NCI-H1092 (cell line): Measurements from ENCODE around the gene STRAP.

Experiments used
- DNase-seq: peaks from one replicate; lab custom pipeline; 2025; lab: John Stamatoyannopoulos, UW

Gene STRAP

GRCh38 chr12:15882118-15882971, at the start of gene STRAP:
STRAP (plus strand) TSS chr12:15882387; CDS start chr12:15882708, 321 bp downstream.
- DNase-seq, result peak; percentile 96

GRCh38 chr12:15834575-15834974, 47.6 kb upstream of the STRAP start:
- DNase-seq, result no peak

- no peak for DNase-seq
Observed at GRCh38 chr12:15837141-15837790, 44.9 kb upstream of the STRAP start.

- DNase-seq, result no peak
Observed at GRCh38 chr12:15839041-15839440, 43.1 kb upstream of the STRAP start.

- DNase-seq, result no peak
Observed at GRCh38 chr12:15839682-15840081, 42.5 kb upstream of the STRAP start.

- DNase-seq, result no peak
Observed at GRCh38 chr12:15842108-15842507, 40.1 kb upstream of the STRAP start.

GRCh38 chr12:15846887-15847286, 35.3 kb upstream of the STRAP start:
- no peak for DNase-seq

GRCh38 chr12:15848606-15849005, 33.6 kb upstream of the STRAP start:
- DNase-seq, result no peak

GRCh38 chr12:15851045-15851620, 31.1 kb upstream of the STRAP start:
- no peak for DNase-seq

- no peak for DNase-seq
Observed at GRCh38 chr12:15851919-15852318, 30.3 kb upstream of the STRAP start.

GRCh38 chr12:15852383-15852782, 29.8 kb upstream of the STRAP start:
- DNase-seq, result no peak

- DNase-seq, result no peak
Observed at GRCh38 chr12:15853877-15854276, 28.3 kb upstream of the STRAP start.

- DNase-seq, result no peak
Observed at GRCh38 chr12:15854916-15855315, 27.3 kb upstream of the STRAP start.

- no peak for DNase-seq
Observed at GRCh38 chr12:15855646-15856045, 26.5 kb upstream of the STRAP start.

GRCh38 chr12:15856097-15856982, 25.8 kb upstream of the STRAP start:
- DNase-seq, result peak; percentile 5

- DNase-seq, result no peak
Observed at GRCh38 chr12:15858353-15858752, 23.8 kb upstream of the STRAP start.

- no peak for DNase-seq
Observed at GRCh38 chr12:15859116-15859515, 23.1 kb upstream of the STRAP start.

GRCh38 chr12:15861404-15861803, 20.8 kb upstream of the STRAP start:
- no peak for DNase-seq

- no peak for DNase-seq
Observed at GRCh38 chr12:15862840-15863239, 19.3 kb upstream of the STRAP start.

- DNase-seq, result no peak
Observed at GRCh38 chr12:15863372-15863771, 18.8 kb upstream of the STRAP start.

GRCh38 chr12:15863984-15864383, 18.2 kb upstream of the STRAP start:
- no peak for DNase-seq

- DNase-seq, result no peak
Observed at GRCh38 chr12:15868186-15868585, 14.0 kb upstream of the STRAP start.
